Omental fat pad (tissue), 4 donors: ENCODE measurements around the gene ECEL1. TPM values are rescaled to one million over a fixed set of nuclear protein-coding genes. Genes with fewer than 3 reads are reported as not detected.

ENCODE experiments used
- ATAC-seq: fragments of 150-250 bp; one replicate; pipeline ENCODE4 v1.9.1; 2016; ENCODE audit warnings: mild to moderate bottlenecking, moderate library complexity; ENCODE audit not compliant: low FRiP score
- DNase-seq: peaks from one replicate; pipeline ENCODE4 v3.0.0-alpha.2; 2019; ENCODE audit warnings: low spot score
- total RNA-seq, 4 donors: library from RNA; depleted of rRNA; stranded (reverse); fragments of >200 nt; gene quantifications; one replicate each; pipeline ENCODE4 v1.1.0, GENCODE V29; 2016
- TF ChIP-seq, protein P1 (sequence below), 3 donors: fragments of 450-650 bp; IDR thresholded peaks; one replicate each; pipeline ENCODE4 v1.5.1; 2016 to 2017; ENCODE audit warnings: antibody characterized with exemption in 3 of 3, mild to moderate bottlenecking in 3 of 3, moderate library complexity in 2 of 3

Gene ECEL1
- total RNA-seq, 4 donors from 2014 or later: 0.19 to 1.1 (median 1.0) TPM; not detected in 1

DNA sequence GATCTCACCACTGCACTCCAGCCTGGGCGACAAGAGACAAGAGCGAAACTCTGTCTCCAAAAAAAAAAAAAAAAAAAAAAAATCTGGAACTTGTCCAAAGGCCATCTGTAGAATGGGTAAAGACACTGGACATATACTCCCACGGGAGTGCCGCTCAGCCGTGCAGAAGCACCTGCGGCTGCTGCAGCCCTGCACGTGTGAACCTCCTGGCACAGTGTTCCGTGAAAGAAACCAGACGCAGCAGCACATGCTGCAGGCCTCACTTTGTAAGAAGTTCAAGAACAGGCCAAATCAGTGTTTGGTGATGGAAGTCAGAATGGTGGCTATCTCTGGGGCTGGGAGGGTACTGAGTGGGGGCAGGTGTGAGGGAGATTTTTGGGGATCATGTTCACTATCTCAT lies 44.8 kb upstream of the ECEL1 start:
- DNase-seq: no peak
- TF ChIP-seq, protein P1, sequence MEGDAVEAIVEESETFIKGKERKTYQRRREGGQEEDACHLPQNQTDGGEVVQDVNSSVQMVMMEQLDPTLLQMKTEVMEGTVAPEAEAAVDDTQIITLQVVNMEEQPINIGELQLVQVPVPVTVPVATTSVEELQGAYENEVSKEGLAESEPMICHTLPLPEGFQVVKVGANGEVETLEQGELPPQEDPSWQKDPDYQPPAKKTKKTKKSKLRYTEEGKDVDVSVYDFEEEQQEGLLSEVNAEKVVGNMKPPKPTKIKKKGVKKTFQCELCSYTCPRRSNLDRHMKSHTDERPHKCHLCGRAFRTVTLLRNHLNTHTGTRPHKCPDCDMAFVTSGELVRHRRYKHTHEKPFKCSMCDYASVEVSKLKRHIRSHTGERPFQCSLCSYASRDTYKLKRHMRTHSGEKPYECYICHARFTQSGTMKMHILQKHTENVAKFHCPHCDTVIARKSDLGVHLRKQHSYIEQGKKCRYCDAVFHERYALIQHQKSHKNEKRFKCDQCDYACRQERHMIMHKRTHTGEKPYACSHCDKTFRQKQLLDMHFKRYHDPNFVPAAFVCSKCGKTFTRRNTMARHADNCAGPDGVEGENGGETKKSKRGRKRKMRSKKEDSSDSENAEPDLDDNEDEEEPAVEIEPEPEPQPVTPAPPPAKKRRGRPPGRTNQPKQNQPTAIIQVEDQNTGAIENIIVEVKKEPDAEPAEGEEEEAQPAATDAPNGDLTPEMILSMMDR (IDR thresholded peaks at IDR 0.05): no peak
- no peak for ATAC-seq

DNA sequence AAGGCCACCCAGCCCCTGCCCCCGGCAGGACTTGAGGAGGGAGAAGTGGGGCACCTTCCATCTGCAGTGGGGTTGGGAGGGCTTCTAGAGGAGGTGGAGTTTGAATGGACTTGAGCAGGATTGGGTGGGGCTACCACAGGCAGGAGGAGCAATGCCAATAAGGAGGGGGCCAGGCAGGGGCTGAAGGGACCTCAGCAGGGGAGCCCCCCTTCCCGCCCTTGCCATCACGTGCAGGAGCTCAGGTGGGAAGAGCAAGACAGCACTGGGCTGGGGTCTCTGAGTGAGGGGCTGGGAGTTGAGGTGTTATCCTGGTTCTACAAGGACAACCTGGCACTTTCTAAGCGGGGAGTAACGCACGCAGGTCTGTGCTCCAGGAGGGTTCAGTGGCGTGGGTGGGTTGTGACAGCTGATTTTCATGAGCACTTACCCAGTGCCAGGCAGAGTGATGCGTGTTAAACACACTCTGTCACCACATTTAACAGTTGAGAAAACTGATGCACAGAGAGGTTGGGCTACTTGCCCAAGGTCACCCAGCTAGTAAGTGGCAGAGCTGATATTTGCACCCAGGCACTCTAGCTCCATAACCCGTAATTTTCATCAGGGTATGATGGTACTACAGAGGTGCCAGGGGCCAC lies 43.1 kb upstream of the ECEL1 start:
- ATAC-seq (no peak), DNase-seq (no peak)

DNA sequence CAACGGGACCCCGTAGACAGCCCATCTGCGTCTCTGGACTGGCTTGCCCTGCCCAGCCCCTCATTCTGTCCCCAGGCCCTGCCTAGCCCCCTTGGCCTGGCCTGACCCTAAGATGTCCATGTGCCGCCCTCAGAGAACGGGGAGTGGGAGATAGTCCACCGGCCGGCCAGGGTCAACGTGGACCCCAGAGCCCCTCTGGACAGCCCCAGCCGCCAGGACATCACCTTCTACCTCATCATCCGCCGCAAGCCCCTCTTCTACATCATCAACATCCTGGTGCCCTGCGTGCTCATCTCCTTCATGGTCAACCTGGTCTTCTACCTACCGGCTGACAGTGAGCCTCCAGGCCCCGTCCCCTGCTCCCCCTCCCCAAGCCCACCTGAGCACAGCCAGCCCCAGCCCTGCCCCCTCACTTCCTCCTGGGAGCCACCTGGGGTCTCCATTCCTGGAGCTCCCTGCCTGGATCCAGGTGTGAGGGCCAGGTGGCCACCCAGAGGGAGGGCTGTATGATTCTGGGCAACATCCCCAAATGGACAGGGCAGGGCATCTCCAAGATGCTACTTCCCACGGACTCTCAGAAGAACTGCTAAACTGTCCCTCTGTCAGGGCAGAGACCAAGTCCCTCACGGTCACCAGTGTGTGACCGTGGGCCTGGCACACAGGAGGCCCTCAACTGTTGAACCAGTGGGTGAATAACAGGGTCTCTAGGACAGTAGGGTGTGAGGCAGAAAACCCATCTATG lies 42.3 kb upstream of the ECEL1 start:
- DNase-seq (no peak), ATAC-seq (no peak)
- TF ChIP-seq, protein P1 (IDR thresholded peaks at IDR 0.05): no peak

More for the DNA sequence above, 43.1 kb upstream of the ECEL1 start:
- TF ChIP-seq, protein P1 (IDR thresholded peaks at IDR 0.05): no peak

DNA sequence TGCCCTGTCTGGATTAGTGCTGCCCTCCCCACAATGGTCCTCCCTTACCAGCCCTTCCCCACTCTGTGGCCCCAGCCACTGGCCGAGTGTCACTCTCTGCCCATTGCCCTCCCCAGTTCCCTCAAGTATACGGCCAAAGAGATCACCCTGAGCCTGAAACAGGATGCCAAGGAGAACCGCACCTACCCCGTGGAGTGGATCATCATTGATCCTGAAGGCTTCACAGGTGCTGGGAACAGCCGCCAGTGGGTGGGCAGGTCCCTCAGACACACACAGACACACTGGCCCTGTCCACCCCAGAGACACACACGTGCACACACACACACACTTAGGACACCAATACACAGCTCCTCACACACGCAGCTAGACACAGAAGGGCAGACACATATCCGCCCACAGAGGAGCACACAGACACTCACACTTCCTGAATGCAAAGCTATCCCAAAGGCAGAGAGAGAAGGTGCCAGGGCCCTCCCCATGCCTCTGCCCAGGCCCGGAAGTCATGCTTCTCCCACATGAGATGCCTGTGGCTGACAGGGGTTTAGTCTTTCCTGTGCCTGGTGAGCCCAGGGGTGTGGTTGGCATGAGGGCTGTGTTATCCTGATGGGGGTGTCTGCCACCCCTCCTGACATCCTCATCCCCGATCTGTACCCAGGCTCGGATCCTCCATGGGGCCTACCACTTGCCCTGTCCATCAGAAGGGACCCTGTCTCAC lies 41.3 kb upstream of the ECEL1 start:
- ATAC-seq (no peak), DNase-seq (no peak)
- TF ChIP-seq, protein P1 (IDR thresholded peaks at IDR 0.05): no peak

DNA sequence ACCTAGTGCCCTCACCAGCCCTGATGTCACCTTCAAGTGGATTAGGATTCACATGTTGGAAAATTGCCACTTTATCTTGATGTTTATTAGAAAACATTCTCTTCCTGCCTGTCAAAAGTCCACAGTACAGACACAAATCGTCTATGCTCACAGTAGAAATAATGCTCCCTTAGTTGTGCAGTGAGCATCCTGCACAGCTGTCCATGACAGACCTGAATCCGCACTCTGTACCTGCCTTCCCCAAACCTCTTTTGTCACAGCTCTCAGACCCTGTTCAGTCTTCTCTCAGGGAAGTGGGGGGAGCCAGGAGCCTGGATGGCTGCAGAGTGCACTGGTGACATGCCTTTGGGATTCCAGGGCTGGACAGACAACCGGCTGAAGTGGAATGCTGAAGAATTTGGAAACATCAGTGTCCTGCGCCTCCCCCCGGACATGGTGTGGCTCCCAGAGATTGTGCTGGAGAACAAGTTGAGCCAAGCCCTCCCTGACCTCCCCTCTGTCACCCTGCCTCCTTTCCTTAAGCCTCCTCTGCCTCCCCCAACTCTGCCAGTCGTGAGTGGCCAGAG lies 40.4 kb upstream of the ECEL1 start:
- no peak for DNase-seq
- TF ChIP-seq, protein P1 (IDR thresholded peaks at IDR 0.05): no peak

DNA sequence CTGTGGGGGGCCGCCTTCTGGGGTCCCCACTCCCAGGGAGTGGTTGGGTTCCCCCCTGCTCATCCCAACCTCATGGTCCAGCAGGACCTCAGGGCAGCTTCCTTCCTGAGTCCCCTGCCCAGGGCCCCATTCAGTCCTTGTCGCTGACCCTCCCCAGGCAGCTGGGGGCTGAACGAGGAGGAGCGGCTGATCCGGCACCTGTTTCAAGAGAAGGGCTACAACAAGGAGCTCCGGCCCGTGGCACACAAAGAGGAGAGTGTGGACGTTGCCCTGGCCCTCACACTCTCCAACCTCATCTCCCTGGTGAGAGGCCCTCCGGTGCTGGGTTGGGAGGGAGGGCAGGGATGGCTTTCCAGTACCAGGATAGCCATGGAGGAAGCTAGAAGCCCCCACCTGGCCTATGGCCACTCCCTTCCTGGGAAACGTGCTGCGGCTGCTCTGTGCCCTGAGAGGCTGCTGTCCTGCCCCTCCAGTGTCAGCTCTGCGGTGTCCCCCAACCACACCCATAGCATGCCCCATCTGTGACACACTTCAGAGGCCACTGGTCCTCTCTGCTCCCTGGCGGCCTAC lies 38.8 kb upstream of the ECEL1 start:
- ATAC-seq: no peak
- DNase-seq: no peak
- TF ChIP-seq, protein P1 (IDR thresholded peaks at IDR 0.05): no peak

More for the DNA sequence above, 40.4 kb upstream of the ECEL1 start:
- no peak for ATAC-seq
